ENCODE data around the gene KSR1. TPM values are rescaled to one million over a fixed set of nuclear protein-coding genes. Genes with fewer than 3 reads are reported as not detected.

KSR1 gene
- total and polyA plus RNA-seq, 2 of the 8 experiments (the other 6 are each of a cell fraction or from before 2014, with no cell fraction given), result 14.1 to 34.7 TPM

- TF ChIP-seq E2F6 (IDR thresholded peaks at IDR 0.05), result no peak
- no peak for TF ChIP-seq SIX5 (IDR thresholded peaks at IDR 0.05; ENCODE audit: low read depth, low read length)
- TF ChIP-seq, protein P1, sequence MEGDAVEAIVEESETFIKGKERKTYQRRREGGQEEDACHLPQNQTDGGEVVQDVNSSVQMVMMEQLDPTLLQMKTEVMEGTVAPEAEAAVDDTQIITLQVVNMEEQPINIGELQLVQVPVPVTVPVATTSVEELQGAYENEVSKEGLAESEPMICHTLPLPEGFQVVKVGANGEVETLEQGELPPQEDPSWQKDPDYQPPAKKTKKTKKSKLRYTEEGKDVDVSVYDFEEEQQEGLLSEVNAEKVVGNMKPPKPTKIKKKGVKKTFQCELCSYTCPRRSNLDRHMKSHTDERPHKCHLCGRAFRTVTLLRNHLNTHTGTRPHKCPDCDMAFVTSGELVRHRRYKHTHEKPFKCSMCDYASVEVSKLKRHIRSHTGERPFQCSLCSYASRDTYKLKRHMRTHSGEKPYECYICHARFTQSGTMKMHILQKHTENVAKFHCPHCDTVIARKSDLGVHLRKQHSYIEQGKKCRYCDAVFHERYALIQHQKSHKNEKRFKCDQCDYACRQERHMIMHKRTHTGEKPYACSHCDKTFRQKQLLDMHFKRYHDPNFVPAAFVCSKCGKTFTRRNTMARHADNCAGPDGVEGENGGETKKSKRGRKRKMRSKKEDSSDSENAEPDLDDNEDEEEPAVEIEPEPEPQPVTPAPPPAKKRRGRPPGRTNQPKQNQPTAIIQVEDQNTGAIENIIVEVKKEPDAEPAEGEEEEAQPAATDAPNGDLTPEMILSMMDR (IDR thresholded peaks at IDR 0.05; ENCODE audit: control extremely low read depth in 1 of 3, insufficient read depth in 1 of 3, low read depth in 1 of 3, low read length in 3 of 3), result no peak
Observed at GRCh38 chr17:27473190-27473747, 17.0 kb downstream of the KSR1 start (continued).

Measured in H1 (cell line).